Astrocyte (in vitro differentiated cells and primary cell): Measurements from ENCODE around the gene SH3BP5. TPM values are rescaled to one million over a fixed set of nuclear protein-coding genes. Genes with fewer than 3 reads are reported as not detected.
A peak's percentile ranks its signal among the peaks of the same experiment; 100 is the strongest.

ENCODE experiments used
- DNase-seq: peaks from one replicate; pipeline ENCODE4 v3.0.0-alpha.2; 2010; ENCODE audit warnings: low read depth
- FAIRE-seq: peaks from 2 replicates; lab custom pipeline; 2011; peaks lifted over from hg19 to GRCh38; lab: Jason Lieb, UNC
- H2AFZ ChIP-seq: 2 replicates; pipeline ENCODE4 v1.6.0; 2012; ENCODE audit warnings: low read depth, low read length, inconsistent platforms
- H3K27ac ChIP-seq: 2 replicates; pipeline ENCODE4 v1.5.1; 2011; ENCODE audit warnings: low read depth, low read length, inconsistent platforms
- H3K27me3 ChIP-seq: 2 replicates; pipeline ENCODE4 v1.6.0; 2011; ENCODE audit warnings: low read length, inconsistent platforms; ENCODE audit not compliant: insufficient read depth
- H3K36me3 ChIP-seq: 2 replicates; pipeline ENCODE4 v1.5.1; 2011; ENCODE audit warnings: low read length, inconsistent platforms; ENCODE audit not compliant: insufficient read depth
- H3K4me1 ChIP-seq: 2 replicates; pipeline ENCODE4 v1.5.1; 2011; ENCODE audit warnings: low read length, inconsistent platforms; ENCODE audit not compliant: insufficient read depth
- H3K4me2 ChIP-seq: 2 replicates; pipeline ENCODE4 v1.6.0; 2012; ENCODE audit warnings: low read length, inconsistent platforms
- H3K4me3 ChIP-seq: 2 replicates; pipeline ENCODE4 v1.5.1; 2011; ENCODE audit warnings: low read depth, mild to moderate bottlenecking, low read length, inconsistent platforms; ENCODE audit not compliant: insufficient read depth
- H3K79me2 ChIP-seq: 2 replicates; pipeline ENCODE4 v1.6.0; 2012; ENCODE audit warnings: mild to moderate bottlenecking, low read length, inconsistent platforms; ENCODE audit not compliant: insufficient read depth
- H3K9ac ChIP-seq: 2 replicates; pipeline ENCODE4 v1.6.0; 2012; ENCODE audit warnings: mild to moderate bottlenecking, low read length, inconsistent platforms
- H3K9me3 ChIP-seq: 2 replicates; pipeline ENCODE4 v1.5.1; 2012; ENCODE audit warnings: low read depth, mild to moderate bottlenecking, low read length, inconsistent platforms; ENCODE audit not compliant: insufficient read depth
- H4K20me1 ChIP-seq: 2 replicates; pipeline ENCODE4 v1.6.0; 2012; ENCODE audit warnings: low read length, inconsistent platforms; ENCODE audit not compliant: insufficient read depth
- H3K27ac Mint-ChIP-seq: one replicate; pipeline ENCODE4 v1.8.0; 2021; ENCODE audit warnings: mild to moderate bottlenecking, mixed read lengths; ENCODE audit not compliant: unreplicated experiment
- H3K27me3 Mint-ChIP-seq: one replicate; pipeline ENCODE4 v1.8.0; 2021; ENCODE audit warnings: low read depth, mixed read lengths; ENCODE audit not compliant: unreplicated experiment
- H3K36me3 Mint-ChIP-seq: one replicate; pipeline ENCODE4 v1.8.0; 2021; ENCODE audit warnings: low read depth, mixed read lengths; ENCODE audit not compliant: unreplicated experiment
- H3K4me1 Mint-ChIP-seq: one replicate; pipeline ENCODE4 v1.8.0; 2021; ENCODE audit warnings: low read depth, mixed read lengths; ENCODE audit not compliant: unreplicated experiment
- H3K4me3 Mint-ChIP-seq: one replicate; pipeline ENCODE4 v1.8.0; 2021; ENCODE audit warnings: mild to moderate bottlenecking, moderate library complexity, mixed read lengths; ENCODE audit not compliant: unreplicated experiment
- H3K9me3 Mint-ChIP-seq: one replicate; pipeline ENCODE4 v1.8.0; 2021; ENCODE audit warnings: mild to moderate bottlenecking, mixed read lengths; ENCODE audit not compliant: unreplicated experiment
- CTCF ChIP-seq: IDR thresholded peaks from 2 replicates; pipeline ENCODE4 v1.5.1; 2011; ENCODE audit warnings: low read depth, mild to moderate bottlenecking, inconsistent platforms, low read length, moderate library complexity; ENCODE audit not compliant: insufficient read depth
- EZH2 ChIP-seq: IDR thresholded peaks from 2 replicates; pipeline ENCODE4 v1.6.1; 2012; ENCODE audit warnings: mild to moderate bottlenecking, low read length, inconsistent platforms; ENCODE audit not compliant: insufficient read depth
- total RNA-seq: library from RNA; stranded (reverse); gene quantifications from 2 replicates; pipeline ENCODE4 v1.2.1, GENCODE V29; 2021

SH3BP5 gene
- total RNA-seq, 1 donor from 2014 or later, result 25.2 TPM

- no peaks in the 10 kb centered on the region for H3K27me3 ChIP-seq
- peaks cover 55% of the 10 kb centered on the region for H3K36me3 ChIP-seq
- FAIRE-seq, result peak; percentile 55
- Mint-ChIP-seq H3K27me3 (no peaks in the 10 kb centered on the region), H3K4me1 (no peaks in the 10 kb centered on the region), H3K27ac (no peak overlapping the region), H3K4me3 (no peak overlapping the region), H3K36me3 (peaks cover 11% of the 10 kb centered on the region), H3K9me3 (no peaks in the 10 kb centered on the region)
- H3K4me1 ChIP-seq, result no peaks in the 10 kb centered on the region
- no peak overlapping the region for H3K4me2 ChIP-seq
- no peak overlapping the region for H2AFZ ChIP-seq
- no peak for TF ChIP-seq EZH2
- TF ChIP-seq CTCF, result no peak
- H3K9ac ChIP-seq, result no peak overlapping the region
- H3K27ac ChIP-seq, result no peak overlapping the region
- H3K4me3 ChIP-seq, result no peak overlapping the region
- no peaks in the 10 kb centered on the region for H3K9me3 ChIP-seq
- no peak for DNase-seq
- H4K20me1 ChIP-seq, result peaks cover 19% of the 10 kb centered on the region
- H3K79me2 ChIP-seq, result no peaks in the 10 kb centered on the region
Measured at GRCh38 chr3:15217011-15217671, 115.2 kb downstream of the SH3BP5 start.

- Mint-ChIP-seq H3K4me1 (no peaks in the 10 kb centered on the region), H3K4me3 (no peak overlapping the region), H3K36me3 (peaks cover 14% of the 10 kb centered on the region), H3K27ac (no peak overlapping the region), H3K27me3 (no peaks in the 10 kb centered on the region), H3K9me3 (no peaks in the 10 kb centered on the region)
- H3K79me2 ChIP-seq, result no peaks in the 10 kb centered on the region
- H3K4me3 ChIP-seq, result no peak overlapping the region
- H2AFZ ChIP-seq, result no peak overlapping the region
- H3K9me3 ChIP-seq, result no peaks in the 10 kb centered on the region
- TF ChIP-seq CTCF, result no peak
- TF ChIP-seq EZH2, result no peak
- H3K4me1 ChIP-seq, result no peaks in the 10 kb centered on the region
- no peak for DNase-seq
- H3K27ac ChIP-seq, result no peak overlapping the region
- H3K36me3 ChIP-seq, result peaks cover 55% of the 10 kb centered on the region
- H3K4me2 ChIP-seq, result no peak overlapping the region
- no peak overlapping the region for H3K9ac ChIP-seq
- H4K20me1 ChIP-seq, result peaks cover 18% of the 10 kb centered on the region
- no peaks in the 10 kb centered on the region for H3K27me3 ChIP-seq
- no peak for FAIRE-seq
Measured at GRCh38 chr3:15216501-15216900, 115.9 kb downstream of the SH3BP5 start.

GRCh38 chr3:15215996-15216395 lies 116.4 kb downstream of the SH3BP5 start:
- Histone ChIP-seq H3K4me3 (no peak overlapping the region), H3K79me2 (peaks cover 4% of the 10 kb centered on the region), H3K4me2 (no peak overlapping the region), H3K4me1 (no peaks in the 10 kb centered on the region), H3K27ac (no peak overlapping the region), H3K9ac (no peak overlapping the region), H2AFZ (no peak overlapping the region), H3K9me3 (no peaks in the 10 kb centered on the region), H4K20me1 (peaks cover 21% of the 10 kb centered on the region), H3K27me3 (no peaks in the 10 kb centered on the region), H3K36me3 (peaks cover 55% of the 10 kb centered on the region)
- Mint-ChIP-seq H3K27ac (no peak overlapping the region), H3K27me3 (no peaks in the 10 kb centered on the region), H3K4me3 (no peak overlapping the region), H3K36me3 (peaks cover 14% of the 10 kb centered on the region), H3K9me3 (no peaks in the 10 kb centered on the region), H3K4me1 (no peaks in the 10 kb centered on the region)
- TF ChIP-seq CTCF (no peak), EZH2 (no peak)
- DNase-seq (no peak), FAIRE-seq (no peak)
